Memory B cell (primary cell): ENCODE data around the gene PLSCR5.

Experiments used
- ATAC-seq: fragments of 150-1000 bp; cut with Tn5 transposase; 2 replicates; pipeline ENCODE4 v1.10.0; 2021; ENCODE audit warnings: low read depth, mild to moderate bottlenecking, moderate library complexity
- DNase-seq, 2 donors: peaks; one replicate each; pipeline ENCODE4 v3.0.0; 2022; ENCODE audit warnings: low spot score in 2 of 2
- H3K27ac Mint-ChIP-seq: one replicate; pipeline ENCODE4 v1.8.0; 2022; ENCODE audit warnings: mild to moderate bottlenecking, moderate library complexity, mixed read lengths
- H3K27me3 Mint-ChIP-seq: one replicate; pipeline ENCODE4 v1.8.0; 2022; ENCODE audit warnings: mixed read lengths
- H3K36me3 Mint-ChIP-seq: one replicate; pipeline ENCODE4 v1.8.0; 2022; ENCODE audit warnings: mild to moderate bottlenecking, mixed read lengths
- H3K4me1 Mint-ChIP-seq: one replicate; pipeline ENCODE4 v1.8.0; 2022; ENCODE audit warnings: mixed read lengths
- H3K4me3 Mint-ChIP-seq: one replicate; pipeline ENCODE4 v1.8.0; 2022; ENCODE audit warnings: mild to moderate bottlenecking, moderate library complexity, mixed read lengths
- H3K9me3 Mint-ChIP-seq: one replicate; pipeline ENCODE4 v1.8.0; 2022; ENCODE audit warnings: mixed read lengths

Gene PLSCR5

GRCh38 chr3:146566138-146566537 lies 39.0 kb downstream of the PLSCR5 start:
- Mint-ChIP-seq H3K27me3 (peaks cover 1% of the 10 kb centered on the region), H3K9me3 (peaks cover 1% of the 10 kb centered on the region), H3K4me3 (no peak overlapping the region), H3K4me1 (no peaks in the 10 kb centered on the region), H3K27ac (no peak overlapping the region), H3K36me3 (no peaks in the 10 kb centered on the region)
- ATAC-seq (no peak), DNase-seq (no peak)

GRCh38 chr3:146561879-146562278 lies 43.3 kb downstream of the PLSCR5 start:
- Mint-ChIP-seq H3K36me3 (no peaks in the 10 kb centered on the region), H3K4me1 (no peaks in the 10 kb centered on the region), H3K9me3 (peaks cover 1% of the 10 kb centered on the region), H3K27me3 (peaks cover 1% of the 10 kb centered on the region), H3K27ac (no peak overlapping the region), H3K4me3 (no peak overlapping the region)
- DNase-seq (no peak), ATAC-seq (no peak)

GRCh38 chr3:146561463-146561862 lies 43.7 kb downstream of the PLSCR5 start:
- no peaks in the 10 kb centered on the region for H3K4me1 Mint-ChIP-seq
- H3K4me3 Mint-ChIP-seq = no peak overlapping the region
- H3K27me3 Mint-ChIP-seq = peaks cover 1% of the 10 kb centered on the region
- H3K9me3 Mint-ChIP-seq = peaks cover 1% of the 10 kb centered on the region
- no peaks in the 10 kb centered on the region for H3K36me3 Mint-ChIP-seq
- no peak overlapping the region for H3K27ac Mint-ChIP-seq
- DNase-seq (no peak), ATAC-seq (no peak)

GRCh38 chr3:146560678-146561077 lies 44.5 kb downstream of the PLSCR5 start:
- Mint-ChIP-seq H3K27me3 (peaks cover 1% of the 10 kb centered on the region), H3K9me3 (peaks cover 1% of the 10 kb centered on the region), H3K4me1 (no peaks in the 10 kb centered on the region), H3K4me3 (no peak overlapping the region), H3K36me3 (no peaks in the 10 kb centered on the region), H3K27ac (no peak overlapping the region)
- ATAC-seq (no peak), DNase-seq (no peak)

GRCh38 chr3:146559388-146559787 lies 45.8 kb downstream of the PLSCR5 start:
- DNase-seq (no peak), ATAC-seq (no peak)
- H3K9me3 Mint-ChIP-seq = peaks cover 1% of the 10 kb centered on the region
- H3K36me3 Mint-ChIP-seq = no peaks in the 10 kb centered on the region
- H3K4me1 Mint-ChIP-seq = no peaks in the 10 kb centered on the region
- no peak overlapping the region for H3K4me3 Mint-ChIP-seq
- no peak overlapping the region for H3K27ac Mint-ChIP-seq
- H3K27me3 Mint-ChIP-seq = peaks cover 1% of the 10 kb centered on the region

- Mint-ChIP-seq H3K27ac (no peak overlapping the region), H3K27me3 (peaks cover 1% of the 10 kb centered on the region), H3K36me3 (no peaks in the 10 kb centered on the region), H3K9me3 (peaks cover 1% of the 10 kb centered on the region), H3K4me1 (no peaks in the 10 kb centered on the region), H3K4me3 (no peak overlapping the region)
- DNase-seq (no peak), ATAC-seq (no peak)
Measured at GRCh38 chr3:146558781-146559180, 46.4 kb downstream of the PLSCR5 start.

GRCh38 chr3:146557745-146558144 lies 47.4 kb downstream of the PLSCR5 start:
- no peak for ATAC-seq

GRCh38 chr3:146555311-146555710 lies 49.8 kb downstream of the PLSCR5 start:
- H3K9me3 Mint-ChIP-seq = no peaks in the 10 kb centered on the region
- ATAC-seq = no peak
- DNase-seq = no peak
- no peaks in the 10 kb centered on the region for H3K27me3 Mint-ChIP-seq
- no peak overlapping the region for H3K27ac Mint-ChIP-seq
- no peaks in the 10 kb centered on the region for H3K36me3 Mint-ChIP-seq
- H3K4me1 Mint-ChIP-seq = peaks cover under 1% of the 10 kb centered on the region
- H3K4me3 Mint-ChIP-seq = no peak overlapping the region

More at GRCh38 chr3:146557745-146558144, 47.4 kb downstream of the PLSCR5 start:
- Mint-ChIP-seq H3K4me3 (no peak overlapping the region), H3K27ac (no peak overlapping the region), H3K27me3 (no peaks in the 10 kb centered on the region), H3K9me3 (no peaks in the 10 kb centered on the region), H3K36me3 (no peaks in the 10 kb centered on the region), H3K4me1 (no peaks in the 10 kb centered on the region)
- no peak for DNase-seq

- Mint-ChIP-seq H3K27me3 (no peaks in the 10 kb centered on the region), H3K36me3 (no peaks in the 10 kb centered on the region), H3K4me3 (no peak overlapping the region), H3K27ac (no peak overlapping the region), H3K9me3 (no peaks in the 10 kb centered on the region), H3K4me1 (peaks cover 5% of the 10 kb centered on the region)
- DNase-seq (no peak), ATAC-seq (no peak)
Measured at GRCh38 chr3:146554151-146554760, 50.9 kb downstream of the PLSCR5 start.

- no peaks in the 10 kb centered on the region for H3K9me3 Mint-ChIP-seq
- no peak for DNase-seq
- no peaks in the 10 kb centered on the region for H3K36me3 Mint-ChIP-seq
- H3K27me3 Mint-ChIP-seq = no peaks in the 10 kb centered on the region
- no peak for ATAC-seq
- H3K27ac Mint-ChIP-seq = no peak overlapping the region
- no peak overlapping the region for H3K4me3 Mint-ChIP-seq
- peaks cover 7% of the 10 kb centered on the region for H3K4me1 Mint-ChIP-seq
Measured at GRCh38 chr3:146550743-146551510, 54.2 kb downstream of the PLSCR5 start.

GRCh38 chr3:146550070-146550615 lies 55.0 kb downstream of the PLSCR5 start:
- Mint-ChIP-seq H3K36me3 (no peaks in the 10 kb centered on the region), H3K4me1 (peaks cover 9% of the 10 kb centered on the region), H3K9me3 (no peaks in the 10 kb centered on the region), H3K27me3 (no peaks in the 10 kb centered on the region), H3K4me3 (no peak overlapping the region), H3K27ac (no peak overlapping the region)
- DNase-seq (no peak), ATAC-seq (no peak)

- H3K36me3 Mint-ChIP-seq = no peaks in the 10 kb centered on the region
- H3K27me3 Mint-ChIP-seq = no peaks in the 10 kb centered on the region
- peaks cover 23% of the 10 kb centered on the region for H3K4me1 Mint-ChIP-seq
- no peaks in the 10 kb centered on the region for H3K9me3 Mint-ChIP-seq
- H3K4me3 Mint-ChIP-seq = no peak overlapping the region
- ATAC-seq = no peak
- H3K27ac Mint-ChIP-seq = peak overlapping the region; percentile 83
- DNase-seq = no peak
Measured at GRCh38 chr3:146547235-146547835, 57.8 kb downstream of the PLSCR5 start.

- DNase-seq (no peak), ATAC-seq (no peak)
- Mint-ChIP-seq H3K27me3 (no peaks in the 10 kb centered on the region), H3K27ac (peak overlapping the region; percentile 83), H3K4me1 (peaks cover 28% of the 10 kb centered on the region), H3K4me3 (peak overlapping the region; percentile 14), H3K36me3 (no peaks in the 10 kb centered on the region), H3K9me3 (no peaks in the 10 kb centered on the region)
Measured at GRCh38 chr3:146546366-146546965, 58.7 kb downstream of the PLSCR5 start.

GRCh38 chr3:146544929-146545528 lies 60.1 kb downstream of the PLSCR5 start:
- ATAC-seq = peak; percentile 6
- Mint-ChIP-seq H3K4me1 (peaks cover 33% of the 10 kb centered on the region), H3K4me3 (peak overlapping the region; percentile 93), H3K36me3 (no peaks in the 10 kb centered on the region), H3K27ac (peak overlapping the region; percentile 94), H3K9me3 (no peaks in the 10 kb centered on the region), H3K27me3 (no peaks in the 10 kb centered on the region)
- no peak for DNase-seq
